HG03025 (cell line): ENCODE results near the gene RRP36.
"Not testable (repeated sequence)": the region's sequence is repeated elsewhere in the genome, so short reads cannot be mapped to it uniquely, and the experiment has no call there.

Experiments used
- ATAC-seq: cut with Tn5 transposase; IDR thresholded peaks from one replicate; pipeline ENCODE4 v1.9.1; 2021; ENCODE audit warnings: mild to moderate bottlenecking, moderate library complexity; ENCODE audit not compliant: unreplicated experiment, low FRiP score

Gene RRP36, protein sequence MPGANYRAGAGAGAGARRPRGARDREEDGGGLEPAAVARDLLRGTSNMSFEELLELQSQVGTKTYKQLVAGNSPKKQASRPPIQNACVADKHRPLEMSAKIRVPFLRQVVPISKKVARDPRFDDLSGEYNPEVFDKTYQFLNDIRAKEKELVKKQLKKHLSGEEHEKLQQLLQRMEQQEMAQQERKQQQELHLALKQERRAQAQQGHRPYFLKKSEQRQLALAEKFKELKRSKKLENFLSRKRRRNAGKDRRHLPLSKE

DNA sequence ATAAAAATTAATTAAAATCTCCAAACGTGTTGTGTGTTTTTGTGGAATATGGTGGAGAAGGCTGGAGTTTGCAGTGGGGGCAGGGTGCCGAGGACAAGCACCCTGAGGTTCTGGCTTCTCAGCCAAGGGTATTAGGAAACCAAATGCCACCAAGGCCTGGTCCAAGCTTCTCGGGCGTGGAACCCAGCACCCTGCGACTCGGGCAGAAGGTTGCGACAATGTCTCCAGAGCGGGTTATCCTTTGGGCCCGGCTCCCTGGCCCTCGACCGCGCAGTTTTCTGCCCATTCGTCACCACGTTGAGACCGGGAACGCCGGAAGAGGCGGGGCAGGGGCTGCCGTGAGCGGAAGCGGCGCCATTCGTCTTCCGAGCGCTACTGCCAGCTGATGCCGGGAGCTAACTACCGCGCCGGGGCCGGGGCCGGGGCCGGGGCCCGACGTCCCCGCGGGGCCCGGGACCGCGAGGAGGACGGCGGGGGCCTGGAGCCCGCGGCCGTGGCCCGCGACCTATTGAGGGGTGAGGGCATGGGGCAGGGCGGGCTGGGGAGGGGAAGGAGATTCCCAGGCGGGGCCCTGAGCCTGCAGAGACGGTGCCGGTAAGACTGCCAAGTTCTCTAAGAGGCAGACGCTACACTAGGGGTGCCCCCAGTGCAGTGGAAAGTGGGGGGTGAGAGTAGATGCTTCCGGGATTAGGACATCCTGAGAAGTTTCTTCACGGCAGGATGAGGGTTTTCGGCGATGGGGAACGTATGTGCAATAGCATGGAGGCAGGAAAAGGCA is at the start of gene RRP36:
Gene RRP36, plus strand, starts transcription at position 354 of the 778 bp plus-strand sequence. Its CDS starts 32 bp downstream, at position 386.
- peak; percentile 67 for ATAC-seq

DNA sequence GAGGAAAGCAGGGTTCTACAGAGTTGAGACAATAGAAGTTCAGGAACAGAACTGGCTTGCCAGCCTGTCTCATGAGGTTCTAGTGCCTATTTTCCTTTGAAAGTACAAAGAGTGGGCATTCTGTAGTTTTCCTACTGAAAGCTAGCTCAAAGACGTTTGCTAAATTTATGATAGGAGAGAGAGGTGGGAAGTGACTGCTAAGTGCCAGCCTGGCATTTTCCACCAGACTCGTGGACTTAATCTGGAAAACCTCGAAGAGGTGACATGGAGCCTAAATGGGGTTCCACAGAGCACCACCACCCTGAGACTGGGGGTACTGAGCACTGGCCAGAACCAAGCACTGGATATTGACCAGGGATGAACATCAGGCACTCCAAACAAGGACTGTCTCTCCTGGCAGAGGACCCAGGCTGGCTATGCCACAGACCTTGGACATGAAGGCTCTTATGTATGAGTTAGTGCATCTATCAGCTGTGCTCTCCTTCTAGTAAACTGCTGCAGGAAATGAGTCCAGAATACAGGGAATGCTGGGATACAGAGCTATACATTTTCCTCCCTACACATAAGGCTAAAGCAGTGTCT is 49.6 kb upstream of the RRP36 start:
- no peak for ATAC-seq

DNA sequence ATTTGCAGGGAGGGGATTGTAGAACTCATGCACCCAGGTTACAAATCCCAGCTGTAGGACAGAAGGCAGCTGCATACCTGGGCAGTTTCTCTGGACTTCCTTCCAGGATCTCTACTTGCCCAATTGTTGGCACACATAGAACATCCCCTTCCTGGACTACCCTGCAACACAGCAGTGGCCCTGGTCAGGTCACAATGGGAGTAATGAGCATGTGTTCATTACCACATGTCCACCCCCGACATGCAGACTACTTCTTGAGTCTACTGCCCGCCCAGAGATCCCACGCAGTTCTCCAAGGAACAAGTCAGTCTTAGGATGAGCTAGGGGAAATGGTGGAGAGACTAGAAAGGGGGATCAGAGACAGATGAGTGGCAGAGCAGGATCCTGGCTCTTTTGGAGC is 47.5 kb upstream of the RRP36 start:
- ATAC-seq, result no peak

DNA sequence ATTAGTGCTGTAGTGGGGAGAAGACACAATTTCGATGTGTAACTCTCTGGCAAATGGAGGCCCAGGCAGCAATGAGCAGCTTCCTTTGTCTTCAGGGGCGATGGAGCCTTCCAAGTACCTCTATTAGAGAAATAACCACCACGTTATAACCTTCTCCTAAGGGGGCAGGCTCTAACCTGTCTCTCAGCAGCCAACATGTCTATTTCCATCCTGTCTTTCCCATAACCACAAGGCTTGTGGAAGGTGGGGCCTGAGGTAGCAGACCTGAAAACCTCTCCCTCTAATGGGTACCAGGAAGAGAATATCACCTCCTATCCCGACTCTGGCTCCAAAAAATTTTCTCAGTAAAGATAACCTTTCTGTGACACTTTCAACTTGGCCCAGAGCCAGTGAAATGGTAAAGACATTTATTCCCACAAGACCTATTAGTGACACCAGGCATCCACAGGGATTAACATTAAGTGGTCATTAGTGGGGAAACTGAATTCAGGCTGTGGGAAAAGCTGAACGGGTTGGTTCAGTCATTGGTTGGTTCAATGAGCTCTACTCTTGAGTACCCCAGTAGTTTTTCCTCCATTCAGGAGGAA is 46.4 kb upstream of the RRP36 start:
- ATAC-seq, result no peak

DNA sequence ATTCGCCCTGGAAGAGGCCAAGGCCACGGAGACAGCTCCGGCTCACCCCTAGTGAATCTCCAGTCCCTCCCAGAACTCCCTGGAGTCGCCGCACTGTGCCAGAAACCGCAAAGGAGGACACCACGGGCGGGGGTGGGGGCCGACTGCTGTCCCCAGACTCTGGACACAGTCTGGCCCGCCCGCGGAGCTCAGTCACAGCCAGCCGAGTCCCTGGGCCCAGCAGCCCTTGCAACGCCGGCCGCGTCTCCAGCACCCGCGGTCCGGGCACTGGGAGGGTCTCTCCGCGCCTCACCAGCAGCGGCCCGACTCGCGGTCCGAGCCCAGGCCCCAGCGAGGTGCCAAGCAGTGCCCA is 43.0 kb upstream of the RRP36 start:
- peak; percentile 25 for ATAC-seq

DNA sequence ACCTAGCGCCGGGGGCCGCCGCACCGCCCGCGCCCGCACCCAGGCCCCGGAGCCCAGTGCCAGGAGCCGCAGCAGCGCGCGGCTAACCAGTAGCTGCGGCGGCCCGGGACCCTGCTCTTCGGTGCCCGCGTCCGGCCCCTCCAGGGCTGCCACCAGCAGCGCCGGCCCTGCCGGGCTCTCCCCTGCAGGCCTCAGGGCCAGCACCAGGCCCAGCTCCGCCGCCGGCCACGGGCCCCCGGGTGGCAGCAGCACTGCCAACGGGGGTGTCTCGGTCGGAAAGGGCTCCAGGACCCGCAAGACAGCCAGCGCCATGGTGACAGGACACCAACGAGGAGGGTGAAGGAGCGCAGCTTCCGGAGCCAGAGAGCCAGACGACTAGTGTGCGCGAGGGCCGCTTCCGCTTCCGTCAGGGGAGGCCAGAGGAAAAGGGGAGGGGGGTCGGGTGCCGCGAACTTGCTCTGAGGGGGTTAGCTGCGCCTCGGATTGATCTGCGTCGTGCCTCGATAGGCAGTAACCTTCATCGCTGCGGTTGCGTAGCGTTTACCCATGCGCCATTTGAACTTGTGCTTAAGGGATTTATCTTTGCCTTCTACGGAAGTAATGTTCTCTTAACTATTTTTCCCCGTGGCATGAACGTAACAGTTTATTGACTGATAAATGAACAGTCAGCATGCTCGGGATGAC is 42.4 kb upstream of the RRP36 start, which contains the start of gene PEX6:
Gene PEX6, minus strand, starts transcription at position 343 of the 684 bp plus-strand sequence. Its CDS starts 31 bp downstream, at position 312.
- ATAC-seq, result peak; percentile 86

DNA sequence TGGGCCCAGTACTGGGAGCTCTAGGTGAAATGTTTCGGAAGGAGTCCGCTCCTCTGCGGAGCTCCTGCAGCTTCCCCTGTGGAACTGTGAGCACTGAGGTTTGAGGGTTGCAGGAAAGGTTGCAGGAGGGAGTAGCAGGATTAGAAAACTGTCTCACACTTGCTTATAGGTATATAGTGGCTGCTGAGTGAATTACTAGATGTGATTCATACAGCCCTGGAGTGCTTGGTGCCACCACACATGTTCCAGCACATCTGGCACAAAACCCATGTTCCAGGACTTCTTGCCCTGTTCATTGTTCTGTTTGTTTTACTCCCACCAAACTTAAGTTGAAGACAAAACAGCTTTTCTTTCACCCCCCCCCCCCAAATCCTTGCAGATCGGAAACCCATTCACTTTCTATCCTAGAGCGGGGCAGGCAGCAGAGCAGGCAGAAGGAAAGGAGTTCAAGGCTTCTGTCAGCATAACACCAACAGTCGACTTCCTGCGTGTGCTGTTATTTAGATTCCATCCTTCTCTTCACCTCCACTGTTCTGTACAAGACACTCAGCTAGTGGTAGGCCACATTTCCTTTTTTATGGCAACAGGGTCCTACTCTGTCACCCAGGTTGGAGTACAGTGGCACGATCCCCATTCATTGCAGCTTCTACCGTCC is 41.8 kb upstream of the RRP36 start:
- ATAC-seq, result no peak

DNA sequence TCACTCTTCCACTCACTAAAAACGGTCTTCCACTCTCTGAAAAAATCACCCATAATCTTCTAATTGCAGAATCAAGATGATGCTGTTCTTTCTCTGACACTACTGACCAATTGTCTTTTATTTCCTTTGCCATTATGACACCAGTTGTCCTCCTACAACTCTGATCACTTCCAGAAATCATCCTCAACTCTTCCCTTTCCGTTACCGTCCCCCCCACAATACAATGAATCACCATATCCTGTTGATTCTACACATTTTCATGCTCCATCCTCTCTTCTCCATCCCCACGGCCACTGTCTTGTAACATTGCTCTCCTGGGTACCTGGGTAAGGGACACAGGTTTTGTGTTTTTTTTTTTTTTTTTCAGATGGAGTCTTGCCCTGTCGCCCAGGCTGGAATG is 39.6 kb upstream of the RRP36 start:
- ATAC-seq, result no peak

DNA sequence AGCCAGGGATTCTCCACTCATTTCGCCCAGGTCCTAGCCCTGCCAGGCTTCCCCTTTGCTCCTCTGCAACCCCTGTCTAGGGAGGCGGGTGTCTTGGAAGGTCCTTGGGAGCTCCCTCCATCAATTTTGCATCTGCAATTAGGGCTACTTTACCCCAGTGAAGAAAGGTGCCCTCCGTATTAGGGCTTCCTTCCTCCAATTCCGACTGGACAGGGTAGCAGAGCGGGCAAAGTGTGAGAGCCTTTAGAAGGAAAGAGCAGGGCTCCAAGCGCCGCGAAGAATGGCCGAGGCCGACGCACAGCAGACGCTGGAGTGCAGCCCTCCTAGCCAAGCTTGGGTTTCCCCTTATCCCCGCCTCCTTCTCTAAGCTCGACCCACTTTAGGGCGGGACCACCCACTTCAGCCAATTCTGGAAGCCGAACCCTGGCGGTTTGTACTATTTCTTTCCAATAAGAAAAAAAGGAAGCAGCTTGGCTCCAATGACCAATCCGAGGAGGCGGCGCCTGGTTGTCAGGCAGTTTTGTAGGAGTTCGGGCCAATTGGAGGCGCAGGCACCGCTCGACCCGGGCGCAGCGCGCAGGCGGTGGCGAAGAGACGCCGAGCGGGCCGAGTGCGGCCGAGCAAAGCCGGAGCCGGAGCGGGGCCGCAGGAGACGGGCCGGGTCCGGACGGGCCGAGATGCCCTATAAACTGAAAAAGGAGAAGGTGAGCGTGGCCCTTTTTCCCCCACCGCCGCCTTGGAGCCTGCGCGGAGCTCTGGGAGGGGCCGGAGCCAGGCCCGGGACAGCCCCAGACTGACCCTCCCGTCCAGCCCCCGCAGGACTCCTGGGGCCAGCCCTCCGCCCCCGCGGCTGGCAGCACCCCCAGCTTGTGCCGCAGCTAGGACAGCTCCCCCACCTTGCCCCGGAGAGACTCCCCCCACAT is 37.2 kb upstream of the RRP36 start, which contains the start of gene PPP2R5D:
Gene PPP2R5D, plus strand, starts transcription at position 570 of the 923 bp plus-strand sequence. Its CDS starts 108 bp downstream, at position 678.
- peak; percentile 88 for ATAC-seq

DNA sequence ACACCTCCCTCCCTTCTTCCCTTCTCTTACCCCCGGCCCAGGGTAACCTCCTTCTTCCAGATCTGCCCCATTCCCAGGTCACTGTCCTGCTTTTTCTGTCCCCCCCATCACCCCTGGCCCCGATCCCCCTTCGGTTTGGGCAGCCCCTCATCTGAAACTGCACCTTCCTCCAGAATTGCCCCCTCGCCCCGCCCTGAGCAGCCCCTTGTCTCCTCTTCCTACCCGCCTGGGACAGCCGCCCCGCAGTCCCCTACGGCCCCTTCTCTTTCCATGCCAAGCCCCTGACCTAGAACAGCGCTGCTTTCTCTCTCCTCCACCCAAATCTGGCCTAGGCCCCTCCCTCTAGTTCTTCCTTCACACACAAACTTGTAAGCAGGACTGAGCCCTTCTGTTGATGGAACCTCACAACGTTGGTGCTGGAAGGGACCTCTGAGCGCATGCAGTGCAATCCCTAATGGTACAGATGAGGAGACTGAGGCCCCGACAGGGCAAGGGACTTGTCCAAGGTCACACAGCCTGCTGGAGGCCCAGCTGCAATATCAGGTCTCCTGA is 36.4 kb upstream of the RRP36 start:
- no peak for ATAC-seq

DNA sequence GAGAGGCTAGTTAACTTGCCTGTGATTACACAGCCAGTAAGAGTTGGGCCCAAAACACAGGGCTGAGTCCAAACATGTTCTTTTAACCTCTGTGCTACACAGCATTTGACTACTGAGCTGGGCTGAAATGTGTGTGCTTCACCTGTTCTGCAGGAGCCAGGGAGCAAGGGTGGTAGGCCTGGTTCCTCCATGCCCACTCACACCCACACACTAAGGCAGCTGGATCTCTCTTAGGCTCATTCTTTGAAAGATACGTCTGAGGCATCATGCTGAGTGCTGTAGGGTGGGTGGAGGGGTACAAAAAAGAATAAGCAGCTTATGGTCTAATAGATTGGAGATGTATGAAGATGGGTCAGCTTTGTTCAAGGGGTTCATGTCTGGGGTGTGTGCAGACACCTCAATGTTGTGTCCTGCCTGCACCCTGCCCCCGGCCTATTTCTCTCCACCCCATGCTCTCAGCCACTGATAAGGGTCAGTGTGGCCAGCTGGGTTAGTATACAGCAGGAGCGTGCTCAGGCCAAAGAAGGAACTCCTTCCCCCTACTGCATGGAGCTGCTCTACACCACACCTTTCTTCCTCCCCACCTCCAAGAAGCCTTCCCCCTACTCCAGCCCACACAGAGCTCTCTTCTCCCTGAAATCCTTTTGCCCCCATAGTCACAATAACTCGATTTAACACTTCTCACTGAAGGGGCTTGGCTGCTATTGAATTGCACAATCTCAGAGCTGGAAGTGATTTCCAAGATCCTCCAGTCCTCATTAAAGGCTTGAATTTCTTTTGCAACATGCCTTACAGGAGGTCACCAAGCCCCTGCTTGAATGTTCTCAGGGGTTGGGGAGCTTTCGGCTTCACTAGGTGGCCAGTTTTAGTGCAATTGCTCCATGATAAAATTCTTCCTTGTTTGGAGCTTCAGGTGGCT is 33.6 kb upstream of the RRP36 start:
- no peak for ATAC-seq

DNA sequence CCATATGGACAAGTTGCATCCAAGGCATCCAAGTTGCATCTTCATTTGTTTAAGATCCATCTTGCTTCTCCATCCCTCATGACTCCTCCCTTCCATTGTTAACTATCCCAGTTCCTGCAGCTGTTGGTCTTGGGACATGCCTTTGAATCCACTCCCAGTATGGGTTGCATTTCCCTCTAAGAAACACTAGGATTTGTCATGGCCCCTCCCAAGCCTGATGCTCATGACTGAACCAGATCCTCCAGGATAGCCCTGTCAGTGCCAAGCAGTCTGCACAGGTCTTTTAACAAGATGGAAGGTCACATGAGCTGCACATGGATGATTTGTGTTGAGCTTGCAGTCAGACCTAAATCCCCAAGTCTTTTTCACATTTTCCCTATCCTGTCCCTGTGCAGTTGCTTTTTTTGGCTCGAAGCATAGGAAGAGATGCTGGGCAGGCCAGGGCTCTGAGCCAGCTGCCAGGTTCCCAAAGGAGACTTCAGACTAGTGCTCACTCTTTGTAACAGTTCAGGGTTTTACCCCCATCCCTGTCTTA is 32.9 kb upstream of the RRP36 start:
- ATAC-seq, result no peak

DNA sequence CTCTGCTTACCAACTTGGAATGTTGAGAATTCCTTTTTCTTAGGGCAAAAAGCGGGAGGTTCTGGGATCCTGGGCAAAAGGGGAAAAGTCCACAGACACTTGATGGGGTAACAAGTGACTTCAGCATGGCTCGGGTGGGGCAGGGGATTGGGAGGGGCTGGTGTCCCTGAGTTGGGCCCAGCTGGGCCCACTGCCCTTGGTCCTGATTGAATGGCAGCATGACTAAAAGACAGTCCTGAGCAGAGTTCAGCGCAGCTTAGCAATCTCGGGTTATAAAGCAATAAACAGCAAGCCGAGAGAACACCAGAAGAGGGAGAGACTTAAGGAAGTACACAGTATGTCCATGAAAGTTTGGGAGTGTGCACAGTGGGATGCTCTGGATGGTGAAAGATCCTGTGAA is 31.5 kb upstream of the RRP36 start:
- ATAC-seq, result no peak

DNA sequence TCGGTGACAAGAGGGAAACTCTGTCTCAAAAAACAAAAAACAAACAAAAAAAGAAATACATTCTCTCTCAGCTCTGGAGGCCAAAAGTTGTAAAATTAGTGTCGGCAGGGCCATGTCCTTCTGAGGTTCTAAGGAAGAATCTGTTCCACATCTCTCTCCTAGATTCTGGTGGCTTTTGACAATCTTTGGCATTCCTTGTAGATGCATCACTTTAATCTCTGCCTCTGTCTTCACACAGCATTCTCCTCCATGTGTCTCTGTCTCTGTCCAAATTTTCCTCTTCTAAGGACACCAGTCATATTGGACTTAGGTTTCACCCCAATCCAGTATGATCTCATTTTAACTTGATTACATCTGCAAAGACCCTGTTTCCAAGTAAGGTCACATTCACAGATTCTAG is 28.0 kb upstream of the RRP36 start:
- ATAC-seq, result no peak

DNA sequence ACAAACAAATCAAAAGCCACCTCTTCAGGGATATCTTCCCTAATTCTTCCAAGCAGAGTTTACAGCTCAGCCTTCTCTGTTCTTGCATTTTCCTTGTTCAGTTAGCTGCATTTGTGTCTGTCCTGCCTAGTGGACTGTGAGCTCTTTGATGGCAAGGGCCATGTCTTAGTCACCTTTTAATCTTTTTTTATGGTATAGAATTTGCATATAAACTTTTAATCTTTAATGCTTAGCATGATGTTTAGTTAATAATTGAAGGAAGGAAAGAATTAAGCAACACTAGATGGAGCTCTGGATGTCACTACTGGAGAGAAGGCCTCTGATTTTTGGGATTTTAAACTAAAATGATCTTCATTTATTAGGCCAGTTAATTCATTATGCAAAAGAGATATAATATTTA is 24.9 kb upstream of the RRP36 start:
- ATAC-seq, result no peak

DNA sequence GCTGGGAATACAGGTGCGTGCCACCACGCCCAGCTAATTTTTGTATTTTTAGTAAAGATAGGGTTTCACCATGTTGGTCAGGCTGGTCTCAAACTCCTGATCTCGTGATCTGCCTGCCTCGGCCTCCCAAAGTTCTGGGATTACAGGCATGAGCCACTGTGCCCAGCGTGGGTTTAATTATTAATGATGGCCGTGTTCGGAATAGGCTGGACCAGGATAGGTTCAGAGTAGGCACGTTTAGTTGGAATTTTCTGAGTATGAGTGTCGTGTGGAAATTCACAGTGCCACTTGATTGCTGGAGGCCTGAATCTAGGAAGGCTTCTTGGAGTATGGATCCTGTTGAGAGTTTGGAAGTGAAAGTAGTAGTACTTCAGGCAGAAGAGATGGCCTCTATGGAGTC is 23.2 kb upstream of the RRP36 start:
- not testable (repeated sequence) for ATAC-seq

DNA sequence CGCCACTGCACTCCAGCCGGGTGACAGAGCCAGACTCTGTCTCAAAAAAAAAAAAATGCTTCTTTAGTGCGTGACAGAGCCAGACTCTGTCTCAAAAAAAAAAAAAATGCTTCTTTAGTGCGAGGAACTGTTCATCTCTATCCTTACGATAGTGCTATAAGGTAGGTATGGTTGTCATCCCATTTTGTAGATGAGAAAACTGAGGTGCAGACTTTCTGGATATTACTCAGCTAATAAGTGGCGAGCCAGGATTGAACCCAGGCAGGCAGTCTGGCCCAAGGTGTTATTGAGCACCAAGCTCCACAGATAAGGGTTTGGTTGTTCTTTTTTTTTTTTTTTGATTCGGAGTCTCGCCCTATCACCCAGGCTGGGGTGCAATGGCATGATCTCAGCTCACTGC is 19.6 kb upstream of the RRP36 start:
- ATAC-seq, result no peak
